Eye (tissue), 1 donor: Measurements from ENCODE around the gene CAPN13.

Experiments
- DNase-seq: peaks from one replicate; pipeline ENCODE4 v3.0.0-alpha.2; 2015

The CAPN13 gene

GRCh38 chr2:30807249-30807648, at the start of gene CAPN13:
CAPN13 (minus strand) TSS chr2:30807446; CDS start chr2:30787325, 20,121 bp downstream.
- DNase-seq, result no peak

GRCh38 chr2:30847841-30848240, 40.6 kb upstream of the CAPN13 start:
- DNase-seq, result no peak

- DNase-seq, result no peak
Measured at GRCh38 chr2:30847329-30847728, 40.1 kb upstream of the CAPN13 start.

- no peak for DNase-seq
Measured at GRCh38 chr2:30828586-30828985, 21.3 kb upstream of the CAPN13 start.

GRCh38 chr2:30826916-30827315, 19.7 kb upstream of the CAPN13 start:
- no peak for DNase-seq

GRCh38 chr2:30826481-30826880, 19.2 kb upstream of the CAPN13 start:
- no peak for DNase-seq

GRCh38 chr2:30823452-30823851, 16.2 kb upstream of the CAPN13 start:
- DNase-seq, result peak; percentile 51

- DNase-seq, result no peak
Measured at GRCh38 chr2:30821960-30822359, 14.7 kb upstream of the CAPN13 start.

- DNase-seq, result no peak
Measured at GRCh38 chr2:30820381-30821055, 13.3 kb upstream of the CAPN13 start.

- no peak for DNase-seq
Measured at GRCh38 chr2:30809938-30810337, 2.7 kb upstream of the CAPN13 start.

- no peak for DNase-seq
Measured at GRCh38 chr2:30808695-30809094, 1.4 kb upstream of the CAPN13 start.

GRCh38 chr2:30803281-30803680, 4.0 kb downstream of the CAPN13 start:
- DNase-seq, result no peak

GRCh38 chr2:30802611-30803010, 4.6 kb downstream of the CAPN13 start:
- DNase-seq, result no peak

GRCh38 chr2:30801821-30802455, 5.3 kb downstream of the CAPN13 start:
- DNase-seq, result no peak

- peak; percentile 11 for DNase-seq
Measured at GRCh38 chr2:30800159-30800558, 7.1 kb downstream of the CAPN13 start.

- no peak for DNase-seq
Measured at GRCh38 chr2:30799366-30799765, 7.9 kb downstream of the CAPN13 start.

GRCh38 chr2:30798536-30798991, 8.7 kb downstream of the CAPN13 start:
- DNase-seq, result peak; percentile 59

GRCh38 chr2:30797381-30798015, 9.7 kb downstream of the CAPN13 start:
- DNase-seq, result no peak

GRCh38 chr2:30796699-30797098, 10.5 kb downstream of the CAPN13 start:
- DNase-seq, result peak; percentile 44

- DNase-seq, result no peak
Measured at GRCh38 chr2:30792521-30792920, 14.7 kb downstream of the CAPN13 start.

GRCh38 chr2:30790879-30791278, 16.4 kb downstream of the CAPN13 start:
- DNase-seq, result no peak

GRCh38 chr2:30789670-30790210, 17.5 kb downstream of the CAPN13 start:
- no peak for DNase-seq

GRCh38 chr2:30786923-30787685, 20.1 kb downstream of the CAPN13 start:
- no peak for DNase-seq
